ENCODE measurements around the gene CKAP2L. TPM values are rescaled to one million over a fixed set of nuclear protein-coding genes. Genes with fewer than 3 reads are reported as not detected.

CKAP2L gene
- total and polyA plus RNA-seq, 4 donors = 0.19 to 15.9 (median 0.91) TPM; not detected in 1

GRCh38 chr2:112813280-112813966 is 49.0 kb upstream of the CKAP2L start:
- Histone ChIP-seq H3K36me3 (ENCODE audit: control insufficient read depth in 4 of 4, insufficient read depth in 3 of 4, low read depth in 1 of 4, low read length in 3 of 4) (no peaks in the 10 kb centered on the region), H3K9ac (ENCODE audit: low read depth in 1 of 2, low read length in 2 of 2) (peak overlapping the region in 1 of 2 donors; percentile 7), H3K4me3 (ENCODE audit: low read depth in 1 of 3, low read length in 3 of 3) (no peak overlapping the region), H3K4me1 (ENCODE audit: control insufficient read depth in 4 of 4, insufficient read depth in 4 of 4, low read length in 3 of 4) (peaks cover 5 to 28% (median 12%) of the 10 kb centered on the region in 4 donors), H3K9me3 (ENCODE audit: control insufficient read depth in 4 of 4, low read length in 3 of 4) (no peaks in the 10 kb centered on the region), H3K27ac (ENCODE audit: low read depth in 1 of 2, low read length in 2 of 2) (no peak overlapping the region), H3K27me3 (ENCODE audit: control insufficient read depth in 4 of 4, insufficient read depth in 4 of 4, low read length in 3 of 4) (no peaks in the 10 kb centered on the region)
- WGBS = 89% methylated on average over 10 of the region's 10 CpGs
- DNase-seq (ENCODE audit: low spot score) = no peak
- TF ChIP-seq FOXA1 (IDR thresholded peaks at IDR 0.05) (no peak), GABPA (IDR thresholded peaks at IDR 0.05 in 1 of 2, conservative IDR thresholded peaks at IDR 0.05 in 1 of 2) (no peak), EGR1 (IDR thresholded peaks at IDR 0.05; ENCODE audit: low read depth in 2 of 2) (no peak), REST (IDR thresholded peaks at IDR 0.05) (no peak), ZBTB33 (IDR thresholded peaks at IDR 0.05) (no peak), MAX (IDR thresholded peaks at IDR 0.05) (no peak), RAD21 (IDR thresholded peaks at IDR 0.05) (no peak), JUND (IDR thresholded peaks at IDR 0.05) (no peak), HNF4G (IDR thresholded peaks at IDR 0.05) (no peak), HNF4A (conservative IDR thresholded peaks at IDR 0.05) (no peak), FOXA2 (IDR thresholded peaks at IDR 0.05) (no peak)

- Histone ChIP-seq H3K27ac (ENCODE audit: low read depth in 1 of 2, low read length in 2 of 2) (no peak overlapping the region), H3K36me3 (ENCODE audit: control insufficient read depth in 4 of 4, insufficient read depth in 3 of 4, low read depth in 1 of 4, low read length in 3 of 4) (no peaks in the 10 kb centered on the region), H3K9me3 (ENCODE audit: control insufficient read depth in 4 of 4, low read length in 3 of 4) (no peaks in the 10 kb centered on the region), H3K9ac (ENCODE audit: low read depth in 1 of 2, low read length in 2 of 2) (no peak overlapping the region), H3K4me3 (ENCODE audit: low read depth in 1 of 3, low read length in 3 of 3) (no peak overlapping the region), H3K4me1 (ENCODE audit: control insufficient read depth in 4 of 4, insufficient read depth in 4 of 4, low read length in 3 of 4) (peaks cover 5 to 24% (median 11%) of the 10 kb centered on the region in 4 donors), H3K27me3 (ENCODE audit: control insufficient read depth in 4 of 4, insufficient read depth in 4 of 4, low read length in 3 of 4) (no peaks in the 10 kb centered on the region)
- DNase-seq (ENCODE audit: low spot score) = no peak
- 81% methylated on average over 14 of the region's 14 CpGs for WGBS
- TF ChIP-seq GABPA (IDR thresholded peaks at IDR 0.05 in 1 of 2, conservative IDR thresholded peaks at IDR 0.05 in 1 of 2) = no peak
- no peak for TF ChIP-seq HNF4A (conservative IDR thresholded peaks at IDR 0.05)
- no peak for TF ChIP-seq TAF1 (conservative IDR thresholded peaks at IDR 0.05)
- no peak for TF ChIP-seq HNF4G (IDR thresholded peaks at IDR 0.05)
- no peak for TF ChIP-seq JUND (IDR thresholded peaks at IDR 0.05)
- TF ChIP-seq ATF3 (IDR thresholded peaks at IDR 0.05) = no peak
- TF ChIP-seq FOXA2 (IDR thresholded peaks at IDR 0.05) = no peak
- TF ChIP-seq REST (IDR thresholded peaks at IDR 0.05) = no peak
- TF ChIP-seq NR2F2 (IDR thresholded peaks at IDR 0.05) = no peak
- TF ChIP-seq RAD21 (IDR thresholded peaks at IDR 0.05) = no peak
- no peak for TF ChIP-seq MAX (IDR thresholded peaks at IDR 0.05)
- no peak for TF ChIP-seq EGR1 (IDR thresholded peaks at IDR 0.05; ENCODE audit: low read depth in 2 of 2)
- no peak for TF ChIP-seq CTCF (IDR thresholded peaks at IDR 0.05; ENCODE audit: low read depth, low read length, missing input control)
- TF ChIP-seq FOXA1 (IDR thresholded peaks at IDR 0.05) = no peak
These were observed 48.2 kb upstream of the CKAP2L start for GRCh38 chr2:112812318-112813267.

Data from liver (tissue), 9 donors.